NAMALWA (cell line): ENCODE data around the gene RPTOR.
A peak's percentile ranks its signal among the peaks of the same experiment; 100 is the strongest.

Experiments
- DNase-seq: peaks from one replicate; pipeline ENCODE4 v3.0.0-alpha.2; 2015; ENCODE audit warnings: low spot score

The RPTOR gene

GRCh38 chr17:80892900-80893603 lies 348.4 kb downstream of the RPTOR start:
- no peak for DNase-seq

- DNase-seq = no peak
These were observed 349.2 kb downstream of the RPTOR start for GRCh38 chr17:80893604-80894438.

GRCh38 chr17:80894439-80894721 lies 349.7 kb downstream of the RPTOR start:
- no peak for DNase-seq

GRCh38 chr17:80894726-80895125 lies 350.1 kb downstream of the RPTOR start:
- DNase-seq = no peak

GRCh38 chr17:80895366-80895765 lies 350.7 kb downstream of the RPTOR start:
- no peak for DNase-seq

GRCh38 chr17:80898716-80899115 lies 354.1 kb downstream of the RPTOR start:
- DNase-seq = no peak

GRCh38 chr17:80899402-80900268 lies 355.0 kb downstream of the RPTOR start:
- DNase-seq = peak; percentile 68

GRCh38 chr17:80901319-80901718 lies 356.7 kb downstream of the RPTOR start:
- DNase-seq = no peak

- no peak for DNase-seq
These were observed 357.7 kb downstream of the RPTOR start for GRCh38 chr17:80902197-80902962.

GRCh38 chr17:80902963-80903611 lies 358.4 kb downstream of the RPTOR start:
- DNase-seq = no peak

- DNase-seq = no peak
These were observed 359.6 kb downstream of the RPTOR start for GRCh38 chr17:80904036-80904753.

- DNase-seq = no peak
These were observed 361.1 kb downstream of the RPTOR start for GRCh38 chr17:80905586-80906230.

- no peak for DNase-seq
These were observed 362.0 kb downstream of the RPTOR start for GRCh38 chr17:80906364-80907259.

- DNase-seq = no peak
These were observed 362.6 kb downstream of the RPTOR start for GRCh38 chr17:80907281-80907680.

GRCh38 chr17:80908211-80908610 lies 363.6 kb downstream of the RPTOR start:
- DNase-seq = no peak

GRCh38 chr17:80908776-80909175 lies 364.1 kb downstream of the RPTOR start:
- no peak for DNase-seq

- no peak for DNase-seq
These were observed 365.0 kb downstream of the RPTOR start for GRCh38 chr17:80909635-80910034.

- DNase-seq = no peak
These were observed 365.4 kb downstream of the RPTOR start for GRCh38 chr17:80910043-80910442.

GRCh38 chr17:80912476-80912875 lies 367.8 kb downstream of the RPTOR start:
- DNase-seq = no peak
